Kidney epithelial cell (primary cell): ENCODE results near the gene GRIK2. TPM values are rescaled to one million over a fixed set of nuclear protein-coding genes. Genes with fewer than 3 reads are reported as not detected.

Source experiments
- DNase-seq: peaks from one replicate; pipeline ENCODE4 v3.0.0-alpha.2; 2010; ENCODE audit warnings: low read depth
- H3K27me3 ChIP-seq: 2 replicates; pipeline ENCODE4 v1.6.0; 2011; ENCODE audit warnings: low read length; ENCODE audit not compliant: control insufficient read depth, insufficient read depth
- H3K36me3 ChIP-seq: 2 replicates; pipeline ENCODE4 v1.5.1; 2011; ENCODE audit warnings: low read length; ENCODE audit not compliant: control insufficient read depth, insufficient read depth
- H3K4me3 ChIP-seq: 2 replicates; pipeline ENCODE4 v1.5.1; 2011; ENCODE audit warnings: low read depth, mild to moderate bottlenecking, control low read depth, low read length
- total RNA-seq: library from RNA; depleted of rRNA; stranded (reverse); fragments of >200 nt; gene quantifications from 2 replicates; pipeline ENCODE4 v1.2.3, GENCODE V29; 2015
- TF ChIP-seq, protein P1 (sequence below): IDR thresholded peaks from 2 replicates; pipeline ENCODE4 v1.5.1; 2011; ENCODE audit warnings: mild to moderate bottlenecking, moderate library complexity, low read length, control low read depth, inconsistent platforms; ENCODE audit not compliant: insufficient read depth, poor library complexity, severe bottlenecking

GRIK2 gene
- total RNA-seq, 1 donor from 2014 or later: 0.13 TPM

DNA sequence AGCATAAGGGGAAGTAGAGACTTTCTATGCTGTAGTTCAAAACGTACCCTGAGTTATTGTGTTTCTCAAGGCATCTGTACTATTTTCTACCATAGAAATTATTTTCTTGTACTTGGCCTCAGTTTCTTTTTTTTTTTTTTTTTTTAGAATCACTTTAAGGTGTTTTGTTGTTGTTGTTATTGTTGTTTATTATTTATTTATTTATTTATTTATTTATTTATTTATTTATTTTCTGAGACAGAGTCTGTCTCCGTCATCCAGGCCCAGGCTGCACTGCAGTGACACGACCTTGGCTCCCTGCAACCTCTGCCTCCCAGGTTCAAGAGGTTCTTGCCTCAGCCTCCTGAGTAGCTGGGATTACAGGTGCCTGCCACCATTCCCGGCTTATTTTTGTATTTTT is 179.1 kb downstream of the GRIK2 start:
- H3K27me3 ChIP-seq: no peaks in the 10 kb centered on the region
- DNase-seq: no peak
- TF ChIP-seq, protein P1, sequence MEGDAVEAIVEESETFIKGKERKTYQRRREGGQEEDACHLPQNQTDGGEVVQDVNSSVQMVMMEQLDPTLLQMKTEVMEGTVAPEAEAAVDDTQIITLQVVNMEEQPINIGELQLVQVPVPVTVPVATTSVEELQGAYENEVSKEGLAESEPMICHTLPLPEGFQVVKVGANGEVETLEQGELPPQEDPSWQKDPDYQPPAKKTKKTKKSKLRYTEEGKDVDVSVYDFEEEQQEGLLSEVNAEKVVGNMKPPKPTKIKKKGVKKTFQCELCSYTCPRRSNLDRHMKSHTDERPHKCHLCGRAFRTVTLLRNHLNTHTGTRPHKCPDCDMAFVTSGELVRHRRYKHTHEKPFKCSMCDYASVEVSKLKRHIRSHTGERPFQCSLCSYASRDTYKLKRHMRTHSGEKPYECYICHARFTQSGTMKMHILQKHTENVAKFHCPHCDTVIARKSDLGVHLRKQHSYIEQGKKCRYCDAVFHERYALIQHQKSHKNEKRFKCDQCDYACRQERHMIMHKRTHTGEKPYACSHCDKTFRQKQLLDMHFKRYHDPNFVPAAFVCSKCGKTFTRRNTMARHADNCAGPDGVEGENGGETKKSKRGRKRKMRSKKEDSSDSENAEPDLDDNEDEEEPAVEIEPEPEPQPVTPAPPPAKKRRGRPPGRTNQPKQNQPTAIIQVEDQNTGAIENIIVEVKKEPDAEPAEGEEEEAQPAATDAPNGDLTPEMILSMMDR: no peak
- H3K4me3 ChIP-seq: no peak overlapping the region
- H3K36me3 ChIP-seq: no peaks in the 10 kb centered on the region

DNA sequence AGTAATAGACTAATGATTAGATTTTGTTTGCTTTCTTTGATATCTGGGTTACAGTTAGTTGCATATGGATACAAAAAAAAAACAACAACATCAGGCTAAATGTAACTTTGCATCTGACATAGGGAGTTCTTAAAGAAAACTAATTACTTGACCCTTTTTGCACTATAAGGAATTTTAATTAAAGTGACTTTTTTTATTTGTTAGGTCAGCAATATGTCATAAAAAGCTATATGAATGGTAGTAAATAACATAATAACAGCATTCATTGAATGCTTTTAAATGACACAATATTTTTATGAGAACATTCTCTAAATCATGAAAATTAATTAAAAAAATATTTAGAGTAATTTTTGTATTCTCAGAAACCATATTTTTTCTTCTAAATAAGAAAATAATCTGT is 183.6 kb downstream of the GRIK2 start:
- no peak overlapping the region for H3K4me3 ChIP-seq
- no peaks in the 10 kb centered on the region for H3K27me3 ChIP-seq
- no peaks in the 10 kb centered on the region for H3K36me3 ChIP-seq
- TF ChIP-seq, protein P1: no peak
- DNase-seq: no peak

DNA sequence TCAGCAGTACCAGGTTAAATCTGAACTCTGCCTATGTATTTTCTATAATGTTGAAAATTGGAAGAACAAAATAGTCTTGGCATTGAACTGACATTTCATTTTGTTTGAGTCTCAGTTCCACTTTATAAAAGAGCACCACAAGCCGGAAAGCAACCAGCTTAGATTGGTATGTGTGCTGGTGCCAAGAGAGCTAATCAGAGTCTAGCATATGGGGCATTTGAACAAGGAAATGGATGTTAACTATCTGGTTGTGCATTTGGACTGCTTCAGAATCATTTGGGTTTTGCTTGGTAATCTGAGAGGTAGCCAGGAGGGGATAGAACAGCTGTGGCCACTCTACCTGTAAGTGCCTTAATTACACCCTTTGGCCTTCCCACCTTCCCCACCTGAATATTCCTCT is 184.8 kb downstream of the GRIK2 start:
- Histone ChIP-seq H3K27me3 (no peaks in the 10 kb centered on the region), H3K36me3 (no peaks in the 10 kb centered on the region), H3K4me3 (no peak overlapping the region)
- no peak for DNase-seq
- TF ChIP-seq, protein P1: no peak

DNA sequence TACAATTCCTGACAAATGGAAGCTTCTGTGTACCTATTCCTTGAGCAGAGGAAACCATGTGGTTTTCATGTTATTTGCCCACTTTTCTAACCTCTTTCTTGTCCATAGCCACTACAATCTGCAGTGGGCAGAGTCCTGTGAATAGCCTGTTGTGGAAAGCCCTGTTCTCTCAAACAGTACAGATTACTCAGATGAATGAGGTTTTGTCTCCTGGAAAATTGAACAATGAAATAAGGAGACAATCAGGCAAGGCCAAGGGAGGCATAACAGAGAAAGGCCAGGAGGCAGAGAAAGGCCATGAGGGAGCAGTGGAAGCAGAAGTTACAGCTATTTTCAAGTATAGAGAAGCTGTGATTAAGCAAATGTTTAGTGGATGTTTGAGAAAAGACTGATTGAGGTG is 189.3 kb downstream of the GRIK2 start:
- no peaks in the 10 kb centered on the region for H3K27me3 ChIP-seq
- no peak for DNase-seq
- no peaks in the 10 kb centered on the region for H3K36me3 ChIP-seq
- TF ChIP-seq, protein P1: no peak
- H3K4me3 ChIP-seq: no peak overlapping the region

DNA sequence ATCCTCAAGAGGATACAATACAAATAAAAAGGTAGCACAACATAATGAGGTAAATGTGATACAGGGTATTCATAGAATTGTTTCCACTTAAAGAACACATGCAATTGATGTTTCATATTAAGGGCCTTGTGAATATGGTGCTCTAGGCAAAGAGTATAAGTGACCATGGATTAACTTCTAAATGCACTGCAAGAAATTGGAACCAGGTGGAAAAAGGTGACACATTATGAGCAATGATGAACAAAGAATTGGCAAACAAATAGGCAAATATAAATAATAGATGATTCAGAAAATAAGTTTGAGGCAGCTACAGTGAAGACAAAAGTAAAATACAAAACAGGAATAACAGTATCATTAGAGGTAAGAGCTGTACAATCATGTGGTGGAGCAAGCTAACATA is 192.0 kb downstream of the GRIK2 start:
- Histone ChIP-seq H3K36me3 (no peaks in the 10 kb centered on the region), H3K4me3 (no peak overlapping the region), H3K27me3 (no peaks in the 10 kb centered on the region)
- TF ChIP-seq, protein P1: no peak
- DNase-seq: no peak

DNA sequence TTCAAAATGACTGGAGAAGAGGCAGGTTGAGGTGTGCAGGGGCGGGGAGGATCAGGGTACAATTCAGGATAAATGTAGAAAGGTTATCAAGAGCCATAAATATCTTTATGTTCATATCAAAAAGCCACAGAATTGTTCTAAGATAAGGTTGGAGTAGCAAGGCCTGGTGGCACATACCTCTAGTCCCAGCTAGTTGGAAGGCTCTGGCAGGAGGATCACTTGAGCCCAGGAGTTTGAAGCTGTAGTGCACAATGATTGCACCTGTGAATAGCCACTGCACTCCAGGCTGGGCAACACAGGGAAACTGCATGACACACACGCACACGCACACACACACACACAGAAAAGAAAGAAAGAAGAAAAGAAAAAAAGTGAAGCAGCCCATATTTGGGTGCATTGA is 194.8 kb downstream of the GRIK2 start:
- DNase-seq: no peak
- Histone ChIP-seq H3K27me3 (no peaks in the 10 kb centered on the region), H3K36me3 (no peaks in the 10 kb centered on the region), H3K4me3 (no peak overlapping the region)
- TF ChIP-seq, protein P1: no peak
